HCT116 (cell line): ENCODE data around the gene ATP13A2. TPM values are rescaled to one million over a fixed set of nuclear protein-coding genes. Genes with fewer than 3 reads are reported as not detected.
A peak's percentile ranks its signal among the peaks of the same experiment; 100 is the strongest.

Experiments used
- ATAC-seq: fragments of 200-7000 bp; cut with Tn5 transposase; 2 replicates; pipeline ENCODE4 v1.9.1; 2020; ENCODE audit warnings: mild to moderate bottlenecking, moderate library complexity
- BruUV-seq: library from RNA; stranded (reverse); fragments of 400-500 nt; replicated peaks from 2 replicates; lab custom pipeline; 2021; lab: Mats Ljungman, UMichigan
- CTCF ChIA-PET: fragments of 300-600 bp; sonication (Branson Sonifier 250); formaldehyde crosslinking; loops from one replicate; lab custom pipeline; 2021; ENCODE audit warnings: antibody characterized with exemption; lab: Charles Lee
- POLR2A ChIA-PET: fragments of 300-600, 350-600 bp; sonication (Branson Sonifier 250); formaldehyde crosslinking; loops from one replicate; lab custom pipeline; 2021; ENCODE audit warnings: antibody characterized with exemption; lab: Charles Lee
- RAD21 ChIA-PET, 2 experiments: fragments of 300-600 bp; sonication (Branson Sonifier 250); formaldehyde crosslinking; loops; one replicate each; lab custom pipeline; 2023; ENCODE audit warnings: low total read pairs in 2 of 2; ENCODE audit not compliant: uncharacterized antibody in 2 of 2, unreplicated experiment in 2 of 2, low non-redundant PET in 1 of 2; lab: Charles Lee
- DNase-seq: peaks from one replicate; pipeline ENCODE4 v3.0.0-alpha.2; 2010; ENCODE audit warnings: low read depth, low spot score
- H2AFZ ChIP-seq: fragments of 200-600 bp; shearing (Covaris generic), sonication (generic); 2 replicates; pipeline ENCODE4 v1.6.1; 2017; ENCODE audit warnings: low read depth, mixed run types, mixed read lengths, antibody characterized with exemption, low read length; ENCODE audit not compliant: poor library complexity, severe bottlenecking
- H3K27ac ChIP-seq: 2 replicates; pipeline ENCODE4 v1.5.1; 2012; ENCODE audit warnings: low read depth, low read length
- H3K27me3 ChIP-seq: fragments of 200-600 bp; sonication (generic); 2 replicates; pipeline ENCODE4 v1.6.1; 2016; ENCODE audit warnings: mixed run types, low read length, mixed read lengths; ENCODE audit not compliant: insufficient read depth
- H3K36me3 ChIP-seq, 2 experiments: fragments of 200-500 bp in 1 of 2; fragments of 200-600 bp in 1 of 2; sonication (Bioruptor generic) in 1 of 2; sonication (generic) in 1 of 2; 2 replicates each; pipeline versions ENCODE4 v1.5.1 to v1.6.1; 2014 to 2016; ENCODE audit warnings: low read length in 2 of 2, inconsistent platforms in 1 of 2, mixed read lengths in 1 of 2, mixed run types in 1 of 2; ENCODE audit not compliant: insufficient read depth in 2 of 2, control insufficient read depth in 1 of 2
- H3K4me1 ChIP-seq, 2 experiments: fragments of 200-600 bp in 1 of 2; sonication (generic) in 1 of 2; 2 replicates each; pipeline versions ENCODE4 v1.5.1 to v1.6.1; 2012 to 2017; ENCODE audit warnings: low read length in 2 of 2, inconsistent platforms in 1 of 2, mild to moderate bottlenecking in 1 of 2, mixed read lengths in 1 of 2, mixed run types in 1 of 2, moderate library complexity in 1 of 2; ENCODE audit not compliant: insufficient read depth in 2 of 2, control insufficient read depth in 1 of 2
- H3K4me2 ChIP-seq: fragments of 200-600 bp; sonication (generic); 2 replicates; pipeline ENCODE4 v1.6.1; 2017; ENCODE audit warnings: mixed run types, low read length, mixed read lengths
- H3K4me3 ChIP-seq, 2 experiments: fragments of 200-600 bp in 1 of 2; sonication (generic) in 1 of 2; replicated peaks in 1 of 2; 2 replicates each; pipeline ENCODE4 v1.5.1; 2011 to 2016; ENCODE audit warnings: low read length in 2 of 2, control low read depth in 1 of 2, low read depth in 1 of 2, mild to moderate bottlenecking in 1 of 2, mixed read lengths in 1 of 2, mixed run types in 1 of 2
- H3K79me2 ChIP-seq: fragments of 200-600 bp; sonication (generic); 2 replicates; pipeline ENCODE4 v1.6.1; 2017; ENCODE audit warnings: mild to moderate bottlenecking, mixed run types, low read length, moderate library complexity, mixed read lengths; ENCODE audit not compliant: insufficient read depth
- H3K9ac ChIP-seq: fragments of 200-600 bp; sonication (generic); 2 replicates; pipeline ENCODE4 v1.6.1; 2016; ENCODE audit warnings: low read length, mixed read lengths
- H3K9me2 ChIP-seq: fragments of 200-600 bp; sonication (generic), shearing (Covaris generic); 2 replicates; pipeline ENCODE4 v1.6.1; 2017; ENCODE audit warnings: mixed run types, mild to moderate bottlenecking, moderate library complexity; ENCODE audit not compliant: insufficient read depth
- H3K9me3 ChIP-seq, 2 experiments: fragments of 200-500 bp in 1 of 2; fragments of 200-600 bp in 1 of 2; sonication (Bioruptor generic) in 1 of 2; sonication (generic) in 1 of 2; 2 replicates each; pipeline ENCODE4 v1.6.1; 2014 to 2017; ENCODE audit warnings: low read length in 2 of 2, mixed read lengths in 2 of 2, inconsistent platforms in 1 of 2, low read depth in 1 of 2, mild to moderate bottlenecking in 1 of 2, mixed run types in 1 of 2, moderate library complexity in 1 of 2; ENCODE audit not compliant: control insufficient read depth in 1 of 2, insufficient read depth in 1 of 2
- H4K20me1 ChIP-seq: fragments of 200-600 bp; sonication (generic), shearing (Covaris generic); 2 replicates; pipeline ENCODE4 v1.6.1; 2017; ENCODE audit warnings: mixed run types, mild to moderate bottlenecking, moderate library complexity; ENCODE audit not compliant: insufficient read depth
- RAD21 ChIP-seq: IDR thresholded peaks from 2 replicates; pipeline ENCODE4 v1.6.1; 2012; ENCODE audit warnings: low read depth, mild to moderate bottlenecking
- SRF ChIP-seq: IDR thresholded peaks from 2 replicates; pipeline ENCODE4 v1.6.1; 2012; ENCODE audit warnings: low read depth
- TCF7L2 ChIP-seq: IDR thresholded peaks from 2 replicates; pipeline ENCODE4 v1.7.0; 2011; ENCODE audit warnings: borderline replicate concordance, inconsistent platforms; ENCODE audit not compliant: insufficient read depth, insufficient read length; ENCODE audit errors: extremely low read depth
- intact Hi-C: fragments of 100-400 bp; cut with micrococcal nuclease; formaldehyde crosslinking; loops from 2 replicates; pipeline ENCODE4 v1.10.0; 2022
- total RNA-seq: library from RNA; stranded (reverse); gene quantifications from one replicate; pipeline ENCODE4 v1.2.1, GENCODE V29; 2021; ENCODE audit not compliant: unreplicated experiment

ATP13A2 gene
- total RNA-seq, 1 experiment from 2014 or later = 60.5 TPM

DNA sequence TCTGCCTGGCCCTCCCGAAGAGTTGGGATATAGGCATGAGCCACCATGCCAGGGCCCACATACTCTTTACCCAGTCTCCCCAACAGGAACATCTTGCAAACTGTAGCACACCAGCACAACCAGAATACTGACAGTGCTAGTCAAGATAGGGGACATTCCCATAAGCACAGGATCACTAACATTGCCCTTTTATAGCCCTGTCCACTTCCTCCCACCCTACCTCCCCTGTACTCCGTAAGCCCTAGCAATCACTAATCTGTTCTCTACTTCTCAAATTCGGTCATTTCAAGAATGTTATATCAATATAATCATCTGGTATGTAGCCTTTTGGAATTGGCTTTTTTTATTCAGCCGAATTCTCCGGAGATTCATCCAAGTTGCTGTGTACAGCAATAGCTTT lies 36.2 kb upstream of the ATP13A2 start:
- no peaks in the 10 kb centered on the region for H3K9me3 ChIP-seq
- H3K36me3 ChIP-seq = peaks cover 26 to 29% of the 10 kb centered on the region in 2 experiments; a peak in 3 of 4 replicates
- ChIA-PET CTCF (no interaction called here), RAD21 (no interaction called here)
- H3K27me3 ChIP-seq = no peaks in the 10 kb centered on the region
- H2AFZ ChIP-seq = no peak overlapping the region
- peaks cover 2 to 8% of the 10 kb centered on the region in 2 experiments; a peak in 3 of 4 replicates for H3K4me1 ChIP-seq
- no TSS peak for BruUV-seq
- H4K20me1 ChIP-seq = no peaks in the 10 kb centered on the region
- no peak overlapping the region for H3K9ac ChIP-seq
- no peak overlapping the region for H3K4me2 ChIP-seq
- no peak for ATAC-seq
- TF ChIP-seq TCF7L2 = no peak
- TF ChIP-seq, all 23 proteins: peak for 0
- Histone ChIP-seq H3K79me2 (peaks cover 89% of the 10 kb centered on the region), H3K27ac (no peak overlapping the region), H3K4me3 (no peak overlapping the region), H3K9me2 (no peaks in the 10 kb centered on the region)
- no peak for DNase-seq
- intact Hi-C loops = loop anchor here (5.0 kb wide), 1 partner anchor 36 kb away; the partner anchor contains the start of gene ATP13A2
- POLR2A ChIA-PET = no interaction called here

DNA sequence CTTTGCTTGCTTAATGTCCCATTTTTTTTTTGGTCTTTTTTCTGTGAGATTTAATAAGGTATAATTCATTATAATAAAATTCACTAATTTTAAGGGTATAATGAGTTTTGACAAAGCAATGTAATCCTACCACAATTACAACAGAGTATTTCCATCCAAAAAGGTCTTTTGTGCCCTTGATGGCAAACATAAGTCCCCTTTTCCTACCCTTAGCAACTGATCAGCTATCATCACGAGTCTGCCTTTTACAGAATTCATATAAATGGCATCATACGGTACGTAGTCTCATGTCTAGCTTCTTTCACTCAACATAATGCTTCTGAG lies 34.6 kb upstream of the ATP13A2 start:
- DNase-seq (no peak), ATAC-seq (no peak; the same call in 1 of the 2 replicates)
- H3K27ac ChIP-seq = no peak overlapping the region
- intact Hi-C loops = loop anchor here (1.0 to 5.0 kb wide), 3 partner anchors 34 to 95 kb away; partner anchors contain the start of gene ATP13A2
- ChIA-PET RAD21 (interaction anchor here (0.9 to 1.3 kb wide), 2 partner anchors 93 to 95 kb away, joined by 3 to 6 read pairs; no protein-coding TSS in a partner anchor), CTCF (interaction anchor here (0.8 to 2.3 kb wide), 5 partner anchors 85 to 425 kb away, joined by 3 to 15 read pairs (median 5); no protein-coding TSS in a partner anchor), POLR2A (interaction anchor here (0.9 kb wide), 1 partner anchor 142 kb away, joined by 3 read pairs; no protein-coding TSS in a partner anchor)
- H3K4me2 ChIP-seq = no peak overlapping the region
- H3K9me3 ChIP-seq = no peaks in the 10 kb centered on the region
- H2AFZ ChIP-seq = no peak overlapping the region
- no TSS peak for BruUV-seq
- peaks cover 29 to 31% of the 10 kb centered on the region in 2 experiments; a peak in 3 of 4 replicates for H3K36me3 ChIP-seq
- no peak overlapping the region for H3K9ac ChIP-seq
- H3K27me3 ChIP-seq = no peaks in the 10 kb centered on the region
- no peaks in the 10 kb centered on the region for H4K20me1 ChIP-seq
- no peaks in the 10 kb centered on the region for H3K9me2 ChIP-seq
- no peak overlapping the region for H3K4me3 ChIP-seq
- peaks cover 78% of the 10 kb centered on the region for H3K79me2 ChIP-seq
- no peaks in the 10 kb centered on the region for H3K4me1 ChIP-seq
- TF ChIP-seq SRF (0 out of 2 replicates have a peak, but pooled peaks have one; percentile 7), RAD21 (no peak)
